ENCODE data around the gene TSSC4. TPM values are rescaled to one million over a fixed set of nuclear protein-coding genes. Genes with fewer than 3 reads are reported as not detected.

Gene TSSC4
- total RNA-seq, 1 experiment from 2014 or later: 51.6 TPM

DNA sequence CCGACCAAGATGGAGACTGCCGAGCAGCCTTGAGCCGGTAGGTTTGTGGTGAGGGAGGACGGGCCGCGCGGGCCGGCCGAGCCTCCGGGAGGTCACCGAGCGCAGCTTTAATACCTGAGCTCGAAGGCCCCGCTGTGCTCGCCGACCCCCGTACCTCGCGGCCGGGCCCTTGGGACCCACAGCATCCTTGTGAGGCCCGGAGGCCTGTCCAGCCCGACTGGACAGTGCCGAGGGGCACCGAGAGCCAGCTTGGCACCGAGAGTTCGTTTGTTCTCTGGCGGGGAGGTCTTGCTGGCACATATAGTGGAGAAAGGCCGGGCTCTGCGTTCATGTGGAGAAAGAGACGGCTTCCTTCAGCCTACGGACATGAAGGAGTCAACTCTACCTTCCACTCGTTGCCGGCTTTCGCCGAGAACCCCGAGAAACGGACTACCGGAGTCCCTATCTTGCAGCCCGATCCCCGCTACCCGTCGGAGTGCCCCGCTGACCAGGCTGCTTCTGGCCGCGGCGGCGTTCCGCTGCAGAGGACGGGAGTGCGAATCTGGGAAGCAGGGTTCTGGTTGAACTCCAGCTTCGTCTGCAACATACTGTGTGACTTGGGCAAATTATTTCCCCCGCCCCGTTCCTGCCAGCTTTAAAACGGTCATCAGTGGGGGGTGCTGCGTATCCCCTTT, 349 bp downstream of the TSSC4 start:
- no peak for DNase-seq (ENCODE audit: low read depth)

GRCh38 chr11:2401436-2401984, 960 bp downstream of the TSSC4 start:
- no peak for DNase-seq (ENCODE audit: low read depth)

DNA sequence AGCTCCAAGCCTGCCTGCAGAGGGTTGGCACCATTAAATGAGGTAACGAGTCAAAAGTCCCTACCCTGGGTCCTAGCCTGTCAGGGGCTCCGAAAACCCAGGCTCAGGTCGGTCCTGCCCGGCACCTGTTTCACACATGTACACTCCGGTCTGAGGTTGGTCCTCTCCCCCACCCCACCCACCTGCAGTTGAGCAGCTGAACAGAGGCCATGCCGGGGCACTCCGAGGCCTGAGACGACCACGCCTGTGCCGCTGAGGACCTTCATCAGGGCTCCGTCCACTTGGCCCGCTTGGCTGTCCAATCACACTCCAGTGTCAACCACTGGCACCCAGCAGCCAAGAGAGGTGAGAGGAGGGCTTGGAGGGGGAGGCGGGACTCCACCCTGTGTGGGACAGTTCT, 1.6 kb downstream of the TSSC4 start:
- no peak for DNase-seq (ENCODE audit: low read depth)

GRCh38 chr11:2402890-2403645, 2.5 kb downstream of the TSSC4 start:
- DNase-seq (ENCODE audit: low read depth): no peak

- no peak for DNase-seq (ENCODE audit: low read depth)
These were observed 4.2 kb downstream of the TSSC4 start for GRCh38 chr11:2404735-2405196.

GRCh38 chr11:2406451-2406850, 5.9 kb downstream of the TSSC4 start:
- DNase-seq (ENCODE audit: low read depth): no peak

DNA sequence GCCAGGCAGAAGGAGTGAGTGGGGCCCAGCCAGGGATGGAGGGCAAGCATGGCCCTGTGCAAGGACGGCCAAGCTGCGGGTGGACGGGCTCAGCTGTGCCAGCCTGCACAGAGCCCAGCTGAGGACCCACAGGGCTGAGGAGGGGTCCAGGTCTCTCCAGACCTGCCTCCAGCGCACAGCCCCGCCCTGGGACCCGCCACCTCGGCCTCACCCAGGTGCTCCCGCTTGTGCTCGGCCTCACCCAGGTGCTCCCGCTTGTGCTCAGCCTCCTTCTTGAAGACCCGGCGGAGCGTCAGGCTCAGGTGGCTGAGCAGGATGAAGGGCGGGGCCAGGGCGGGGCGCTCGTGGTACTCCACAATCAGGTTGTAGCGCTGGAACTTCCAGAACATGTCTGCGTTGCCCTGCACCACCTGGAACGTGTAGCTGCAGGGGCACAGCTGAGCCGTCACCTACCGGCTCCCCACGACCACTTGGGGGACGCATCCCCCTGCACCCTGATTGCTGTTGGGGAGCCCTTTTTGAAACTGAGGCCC, 6.4 kb downstream of the TSSC4 start:
- no peak for DNase-seq (ENCODE audit: low read depth)

DNA sequence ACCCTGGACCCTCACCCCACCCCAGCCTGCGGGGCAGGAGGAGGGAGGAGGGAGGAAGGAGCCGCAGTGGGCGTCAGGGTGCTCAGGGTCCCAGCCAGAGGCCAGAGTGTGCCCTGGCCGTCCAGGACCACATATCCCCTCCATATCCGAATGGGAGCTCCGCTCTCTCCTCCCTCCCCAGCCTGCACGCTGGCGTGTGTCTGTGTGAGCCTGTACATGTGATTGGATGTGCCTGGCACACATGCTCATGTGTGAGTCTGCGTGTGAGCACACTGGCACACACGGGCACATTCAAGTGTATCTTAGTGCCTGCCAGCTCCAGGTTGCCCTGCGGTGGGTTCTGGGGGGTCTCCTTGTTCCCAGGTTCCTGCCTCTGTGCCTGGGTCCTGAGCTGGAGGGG, 8.1 kb downstream of the TSSC4 start:
- DNase-seq (ENCODE audit: low read depth): no peak

DNA sequence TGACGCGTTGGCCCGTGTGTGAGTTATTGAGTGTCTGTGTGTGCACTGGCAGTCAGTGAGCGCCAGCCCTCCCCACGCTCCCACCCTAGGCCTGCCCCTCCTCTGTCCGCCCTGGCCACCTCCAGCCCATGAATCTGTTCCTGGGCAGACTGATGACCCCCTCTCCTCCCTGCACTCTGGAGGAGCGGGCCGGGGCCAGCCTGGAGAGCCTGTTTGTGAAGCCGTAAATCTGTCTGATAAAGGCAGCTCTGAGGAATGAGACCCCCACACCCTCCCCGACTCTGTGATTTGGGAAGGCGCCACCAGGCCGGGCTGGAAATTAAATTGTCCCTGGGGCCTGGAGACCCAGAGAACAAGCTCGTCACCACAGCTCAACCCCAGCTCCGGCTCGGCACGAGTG, 8.6 kb downstream of the TSSC4 start:
- DNase-seq (ENCODE audit: low read depth): no peak

- DNase-seq (ENCODE audit: low read depth): no peak
These were observed 9.3 kb downstream of the TSSC4 start for GRCh38 chr11:2409611-2410468.

DNA sequence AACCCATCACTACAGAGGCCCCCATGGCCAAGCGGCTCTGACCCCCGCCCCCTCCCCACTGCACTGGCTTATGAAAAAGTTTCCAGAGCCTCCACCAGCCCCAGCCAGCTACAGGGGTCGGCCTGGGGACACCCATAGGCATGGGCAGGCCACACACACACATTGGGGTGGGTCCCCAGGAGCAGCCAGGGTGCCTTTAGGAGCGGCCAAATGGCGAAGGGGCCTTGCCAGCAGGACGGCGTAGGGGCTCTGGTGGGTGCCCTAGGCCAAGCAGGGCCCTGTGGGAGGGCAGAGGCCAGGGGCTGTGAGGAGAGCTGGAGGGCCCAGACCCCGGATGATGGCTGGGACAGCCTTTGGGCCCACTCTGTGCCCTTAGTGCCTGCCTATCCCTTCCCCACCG, 10.1 kb downstream of the TSSC4 start:
- no peak for DNase-seq (ENCODE audit: low read depth)

DNA sequence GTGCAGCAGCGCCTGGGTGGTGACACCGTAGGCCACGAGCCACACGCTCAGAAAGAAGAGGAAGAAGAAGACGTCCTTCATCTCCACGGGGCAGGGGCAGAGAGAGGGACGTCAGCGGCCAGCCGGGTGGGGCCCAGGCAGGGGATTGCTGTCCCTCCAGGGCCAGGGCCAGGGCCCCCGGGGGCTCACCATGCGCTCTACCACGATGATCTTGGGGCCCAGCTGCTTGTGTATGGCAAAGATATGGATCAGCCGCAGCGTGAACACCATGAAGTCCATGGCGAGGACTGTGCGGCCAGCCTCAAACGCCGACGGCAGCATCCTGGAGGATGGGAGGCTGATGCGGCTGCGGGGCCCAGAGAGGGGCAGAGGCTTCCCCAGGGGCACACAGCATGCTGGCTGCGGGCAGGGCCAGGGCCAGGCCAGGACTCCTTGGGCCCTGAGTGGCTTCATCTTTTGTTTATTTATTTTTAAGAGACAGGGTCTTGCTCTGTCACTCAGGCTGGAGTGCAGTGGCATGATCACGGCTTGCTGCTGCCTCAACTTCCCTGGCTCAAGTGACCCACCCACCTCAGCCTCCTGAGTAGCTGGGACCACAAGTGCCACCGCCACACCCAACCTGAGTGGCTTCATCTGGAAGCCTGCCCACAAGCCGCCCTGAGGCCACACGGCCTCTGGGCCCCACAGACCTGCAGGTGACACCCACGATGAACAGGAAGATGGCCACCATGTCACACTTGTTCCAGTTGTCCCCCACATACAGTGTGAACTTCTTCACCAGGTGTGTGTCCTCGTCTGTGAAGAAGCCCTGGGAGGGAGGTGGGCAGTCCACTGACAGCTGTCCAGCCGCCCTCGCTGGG, 11.1 kb downstream of the TSSC4 start:
- no peak for DNase-seq (ENCODE audit: low read depth)

- no peak for DNase-seq (ENCODE audit: low read depth)
These were observed 11.8 kb downstream of the TSSC4 start for GRCh38 chr11:2412323-2412722.

DNA sequence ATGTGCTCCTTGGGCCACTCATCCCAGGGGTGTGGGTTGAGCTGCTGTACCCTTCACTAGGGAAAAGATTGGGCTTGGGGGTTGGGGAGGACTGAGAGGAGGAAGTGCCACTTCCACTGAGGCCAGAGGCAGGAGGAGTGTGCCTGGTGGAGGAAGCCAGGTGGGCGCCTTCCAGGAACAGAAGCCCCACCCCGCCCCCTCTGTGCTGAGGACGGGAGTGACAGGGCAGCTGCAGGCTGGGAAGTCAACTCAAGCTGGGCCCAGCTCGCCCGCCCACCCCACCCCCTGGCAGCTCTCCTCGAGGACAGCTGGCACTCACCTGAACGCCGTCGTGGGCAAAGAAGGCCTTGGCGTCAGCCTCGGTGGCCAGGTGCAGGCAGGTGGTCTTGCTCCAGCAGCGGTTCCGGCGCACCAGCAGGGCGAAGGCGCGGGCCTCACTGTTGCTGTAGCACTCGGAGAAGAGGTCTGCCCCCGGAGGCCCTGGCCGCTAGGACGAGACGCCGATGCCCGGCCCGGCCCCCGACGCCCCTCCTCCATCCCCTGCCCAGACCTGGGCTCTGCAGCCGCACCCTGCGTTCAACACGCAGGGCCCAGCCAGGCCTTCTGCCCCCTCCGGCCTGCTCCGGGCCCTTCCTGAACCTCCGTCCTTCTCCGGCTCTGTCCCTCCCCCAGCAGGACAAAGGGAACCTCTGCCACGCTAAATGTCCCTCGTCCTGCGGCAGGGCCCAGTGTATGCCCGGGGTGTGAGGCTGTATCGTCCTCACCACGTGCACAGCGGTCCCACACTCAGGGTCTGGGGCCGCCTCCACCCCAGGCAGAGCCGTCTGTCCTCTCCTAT, 13.4 kb downstream of the TSSC4 start:
- DNase-seq (ENCODE audit: low read depth): no peak

GRCh38 chr11:2414616-2415015, 14.1 kb downstream of the TSSC4 start:
- DNase-seq (ENCODE audit: low read depth): no peak

DNA sequence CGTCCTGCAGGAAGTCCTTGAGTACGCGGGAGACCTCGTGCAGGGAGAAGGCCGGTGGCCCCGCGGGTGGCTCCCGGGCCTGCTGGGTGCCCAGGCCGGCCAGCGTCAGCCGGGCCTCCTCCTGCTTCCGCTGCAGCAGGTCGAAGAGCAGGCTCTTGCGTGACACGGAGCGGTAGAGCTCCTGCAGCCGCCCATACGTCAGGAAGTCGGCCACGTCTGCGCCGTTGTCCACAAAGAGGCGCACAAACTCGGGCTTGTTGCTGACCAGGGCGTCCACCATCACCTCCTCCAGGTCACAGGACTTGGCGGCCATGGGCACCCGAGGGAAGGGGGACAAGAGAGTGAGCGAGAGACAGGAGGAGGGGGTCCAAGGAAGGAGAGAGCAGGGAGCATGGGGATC, 14.6 kb downstream of the TSSC4 start:
- no peak for DNase-seq (ENCODE audit: low read depth)

DNA sequence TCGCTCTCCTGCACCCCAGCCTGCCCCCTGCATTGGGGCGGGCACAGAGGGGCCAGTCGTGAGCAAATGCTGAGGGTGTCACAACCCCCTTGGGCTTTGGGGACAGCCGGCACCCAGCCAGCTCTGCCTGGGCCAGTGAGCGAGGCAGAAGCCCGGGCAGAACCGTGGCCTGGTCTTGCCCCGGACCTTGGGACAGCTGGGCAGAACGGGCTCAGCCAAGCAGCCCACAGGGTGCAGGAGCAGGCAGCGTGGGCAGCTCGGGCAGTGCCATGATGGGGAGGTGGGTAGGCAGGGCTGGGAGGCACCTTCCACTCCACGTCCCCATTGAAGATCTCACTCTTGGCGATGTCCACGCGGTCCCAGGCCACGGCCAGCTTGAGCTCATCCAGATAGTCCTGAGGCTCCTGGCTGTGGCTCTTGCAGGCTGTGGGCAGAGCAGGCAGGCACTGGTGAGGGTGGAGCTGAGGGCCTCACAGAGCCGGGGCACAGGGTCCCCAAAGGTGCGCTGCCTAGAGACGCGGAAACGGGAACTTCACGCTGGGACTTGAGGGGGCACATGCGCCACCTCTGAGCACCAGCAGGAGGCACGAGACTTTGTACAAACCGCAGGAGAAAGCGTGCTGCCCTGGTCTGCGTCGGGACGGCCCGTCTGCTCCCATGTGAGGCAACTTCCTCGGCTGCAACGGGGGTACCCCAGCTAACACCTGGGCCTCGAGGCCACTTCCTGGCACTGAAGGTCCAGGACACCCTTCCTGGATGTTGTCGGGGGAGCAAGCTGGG, 15.2 kb downstream of the TSSC4 start:
- no peak for DNase-seq (ENCODE audit: low read depth)

DNA sequence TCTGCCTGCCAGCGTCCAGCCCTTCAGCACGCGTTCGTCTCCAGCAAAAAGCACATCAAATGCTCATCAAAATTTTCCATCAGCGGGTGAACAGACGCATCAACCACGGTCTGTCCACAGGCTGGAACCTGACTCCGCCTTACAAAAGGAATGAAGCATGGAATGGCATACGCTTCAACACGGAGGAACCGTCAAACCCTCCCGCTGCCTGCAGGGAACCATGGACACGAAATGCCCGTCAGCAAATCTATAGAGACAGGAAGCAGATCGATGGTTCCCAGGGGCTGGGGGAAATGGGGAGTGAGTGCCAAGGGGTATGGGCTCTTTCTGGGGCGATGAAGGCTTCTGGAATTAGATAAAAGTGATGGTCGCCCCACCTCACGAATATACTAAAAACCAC, 16.2 kb downstream of the TSSC4 start:
- DNase-seq (ENCODE audit: low read depth): no peak

All from LHCN-M2 (cell line).